GM19438 (cell line): ENCODE measurements around the gene LIMS1.
"Not testable (repeated sequence)": the region's sequence is repeated elsewhere in the genome, so short reads cannot be mapped to it uniquely, and the experiment has no call there.

Experiments used
- ATAC-seq: cut with Tn5 transposase; IDR thresholded peaks from one replicate; pipeline ENCODE4 v1.9.1; 2021; ENCODE audit warnings: low read depth; ENCODE audit not compliant: unreplicated experiment

The LIMS1 gene

GRCh38 chr2:108583903-108584520 lies 49.7 kb downstream of the LIMS1 start:
- ATAC-seq = peak; percentile 73

- no peak for ATAC-seq
These were observed 51.2 kb downstream of the LIMS1 start for GRCh38 chr2:108585436-108585835.

- ATAC-seq = no peak
These were observed 51.8 kb downstream of the LIMS1 start for GRCh38 chr2:108586116-108586515.

- ATAC-seq = no peak
These were observed 52.4 kb downstream of the LIMS1 start for GRCh38 chr2:108586631-108587030.

- no peak for ATAC-seq
These were observed 53.4 kb downstream of the LIMS1 start for GRCh38 chr2:108587621-108588020.

- ATAC-seq = no peak
These were observed 53.9 kb downstream of the LIMS1 start for GRCh38 chr2:108588070-108588668.

GRCh38 chr2:108589372-108589771 lies 55.1 kb downstream of the LIMS1 start:
- ATAC-seq = no peak

GRCh38 chr2:108589781-108590180 lies 55.5 kb downstream of the LIMS1 start:
- ATAC-seq = no peak

- no peak for ATAC-seq
These were observed 56.9 kb downstream of the LIMS1 start for GRCh38 chr2:108591163-108591562.

- ATAC-seq = no peak
These were observed 59.4 kb downstream of the LIMS1 start for GRCh38 chr2:108593547-108594098.

GRCh38 chr2:108594132-108594981 lies 60.1 kb downstream of the LIMS1 start:
- ATAC-seq = peak; percentile 85

GRCh38 chr2:108594982-108595464 lies 60.8 kb downstream of the LIMS1 start:
- peak; percentile 53 for ATAC-seq

GRCh38 chr2:108595771-108596170 lies 61.5 kb downstream of the LIMS1 start:
- ATAC-seq = not testable (repeated sequence)

- ATAC-seq = not testable (repeated sequence)
These were observed 63.0 kb downstream of the LIMS1 start for GRCh38 chr2:108597105-108597744.

- not testable (repeated sequence) for ATAC-seq
These were observed 66.9 kb downstream of the LIMS1 start for GRCh38 chr2:108601199-108601598.

GRCh38 chr2:108602422-108602821 lies 68.2 kb downstream of the LIMS1 start:
- ATAC-seq = no peak

- no peak for ATAC-seq
These were observed 69.9 kb downstream of the LIMS1 start for GRCh38 chr2:108604196-108604595.

GRCh38 chr2:108605947-108606346 lies 71.7 kb downstream of the LIMS1 start:
- no peak for ATAC-seq

GRCh38 chr2:108607706-108608301 lies 73.5 kb downstream of the LIMS1 start:
- ATAC-seq = no peak

- no peak for ATAC-seq
These were observed 76.8 kb downstream of the LIMS1 start for GRCh38 chr2:108611021-108611420.
